H9 (cell line): ENCODE measurements around the gene RTN1. TPM values are rescaled to one million over a fixed set of nuclear protein-coding genes. Genes with fewer than 3 reads are reported as not detected.
A peak's percentile ranks its signal among the peaks of the same experiment; 100 is the strongest.

Experiments
- DNase-seq: peaks from one replicate; pipeline ENCODE4 v3.0.0-alpha.2; 2017
- H2AFZ ChIP-seq: one replicate; pipeline ENCODE4 v1.6.1; 2013; ENCODE audit warnings: mild to moderate bottlenecking, low read length, control low read depth, moderate library complexity
- H2AK5ac ChIP-seq: 2 replicates; pipeline ENCODE4 v1.6.1; 2013; ENCODE audit warnings: low read length, control low read depth, mixed read lengths; ENCODE audit not compliant: insufficient read length
- H2BK120ac ChIP-seq: one replicate; pipeline ENCODE4 v1.6.1; 2013; ENCODE audit warnings: low read depth, mild to moderate bottlenecking, low read length, control low read depth, inconsistent platforms; ENCODE audit not compliant: poor library complexity, severe bottlenecking
- H2BK12ac ChIP-seq: 2 replicates; pipeline ENCODE4 v1.6.1; 2013; ENCODE audit warnings: low read length, control low read depth, mixed read lengths, low read depth; ENCODE audit not compliant: insufficient read length
- H2BK15ac ChIP-seq: 2 replicates; pipeline ENCODE4 v1.6.1; 2013; ENCODE audit warnings: low read depth, low read length, control low read depth
- H2BK20ac ChIP-seq: one replicate; pipeline ENCODE4 v1.6.1; 2013; ENCODE audit warnings: low read depth, mild to moderate bottlenecking, low read length, control low read depth, inconsistent platforms; ENCODE audit not compliant: poor library complexity, severe bottlenecking
- H2BK5ac ChIP-seq: 2 replicates; pipeline ENCODE4 v1.6.1; 2013; ENCODE audit warnings: low read length, control low read depth, mixed read lengths; ENCODE audit not compliant: insufficient read length
- H3K14ac ChIP-seq: 2 replicates; pipeline ENCODE4 v1.6.1; 2013; ENCODE audit warnings: low read length, control low read depth; ENCODE audit not compliant: insufficient read depth
- H3K18ac ChIP-seq: 2 replicates; pipeline ENCODE4 v1.6.1; 2013; ENCODE audit warnings: low read depth, mild to moderate bottlenecking, mixed read lengths, low read length, control low read depth; ENCODE audit not compliant: insufficient read length
- H3K23ac ChIP-seq: 2 replicates; pipeline ENCODE4 v1.6.1; 2013; ENCODE audit warnings: low read length, control low read depth, mixed read lengths, low read depth; ENCODE audit not compliant: insufficient read length
- H3K23me2 ChIP-seq: 2 replicates; pipeline ENCODE4 v1.6.1; 2013; ENCODE audit warnings: low read depth, mild to moderate bottlenecking, mixed read lengths, low read length, control low read depth; ENCODE audit not compliant: insufficient read length, poor library complexity, severe bottlenecking
- H3K27ac ChIP-seq: 2 replicates; pipeline ENCODE4 v1.5.1; 2013; ENCODE audit warnings: low read length, control low read depth, mixed read lengths, low read depth; ENCODE audit not compliant: insufficient read length
- H3K27me3 ChIP-seq: 2 replicates; pipeline ENCODE4 v1.6.1; 2013; ENCODE audit warnings: low read length, control low read depth, inconsistent platforms; ENCODE audit not compliant: insufficient read depth
- H3K4ac ChIP-seq: 2 replicates; pipeline ENCODE4 v1.6.1; 2013; ENCODE audit warnings: low read depth, mild to moderate bottlenecking, control low read depth, inconsistent platforms, low read length, moderate library complexity
- H3K4me1 ChIP-seq: 2 replicates; pipeline ENCODE4 v1.6.1; 2013; ENCODE audit warnings: low read length, control low read depth, inconsistent platforms; ENCODE audit not compliant: insufficient read depth
- H3K4me2 ChIP-seq: 2 replicates; pipeline ENCODE4 v1.6.1; 2013; ENCODE audit warnings: low read length, control low read depth, mixed read lengths; ENCODE audit not compliant: insufficient read length, insufficient read depth
- H3K56ac ChIP-seq: 2 replicates; pipeline ENCODE4 v1.6.1; 2013; ENCODE audit warnings: low read depth, mild to moderate bottlenecking, mixed read lengths, low read length, control low read depth; ENCODE audit not compliant: insufficient read length
- H3K79me1 ChIP-seq: 2 replicates; pipeline ENCODE4 v1.6.1; 2013; ENCODE audit warnings: low read depth, mild to moderate bottlenecking, moderate library complexity, low read length, control low read depth, inconsistent platforms; ENCODE audit not compliant: insufficient read depth, poor library complexity, severe bottlenecking
- H3K79me2 ChIP-seq: 2 replicates; pipeline ENCODE4 v1.6.1; 2013; ENCODE audit warnings: low read length, control low read depth, inconsistent platforms; ENCODE audit not compliant: insufficient read depth
- H3K9ac ChIP-seq: 2 replicates; pipeline ENCODE4 v1.6.1; 2013; ENCODE audit warnings: low read length, control low read depth, mixed read lengths; ENCODE audit not compliant: insufficient read length; ENCODE audit errors: extremely low read depth
- H3K9me3 ChIP-seq: one replicate; pipeline ENCODE4 v1.6.1; 2013; ENCODE audit warnings: low read depth, low read length, inconsistent platforms; ENCODE audit not compliant: control insufficient read depth
- H3T11ph ChIP-seq: one replicate; pipeline ENCODE4 v1.6.1; 2013; ENCODE audit warnings: mild to moderate bottlenecking, low read length, control low read depth, inconsistent platforms
- H4K20me1 ChIP-seq: one replicate; pipeline ENCODE4 v1.6.1; 2013; ENCODE audit not compliant: control insufficient read depth, insufficient read length, insufficient read depth
- H4K5ac ChIP-seq: 2 replicates; pipeline ENCODE4 v1.6.1; 2013; ENCODE audit warnings: low read depth, mild to moderate bottlenecking, mixed read lengths, low read length, control low read depth; ENCODE audit not compliant: insufficient read length
- H4K8ac ChIP-seq: replicated peaks from 2 replicates; pipeline ENCODE4 v1.6.1; 2013; ENCODE audit warnings: low read length, control low read depth, mixed read lengths, low read depth; ENCODE audit not compliant: insufficient read length
- H4K91ac ChIP-seq: 2 replicates; pipeline ENCODE4 v1.6.1; 2013; ENCODE audit warnings: low read depth, mild to moderate bottlenecking, moderate library complexity, mixed read lengths, low read length, control low read depth; ENCODE audit not compliant: insufficient read length
- H3K27ac Mint-ChIP-seq, 3 experiments: 2 replicates in 2 of 3; 3 replicates in 1 of 3; pipeline ENCODE4 v1.8.0; 2020 to 2021; ENCODE audit warnings: mixed read lengths in 3 of 3, mild to moderate bottlenecking in 1 of 3, moderate library complexity in 1 of 3
- H3K27me3 Mint-ChIP-seq: 2 replicates; pipeline ENCODE4 v1.8.0; 2021; ENCODE audit warnings: low read depth, mild to moderate bottlenecking, moderate library complexity, mixed read lengths
- H3K36me3 Mint-ChIP-seq, 3 experiments: 2 replicates in 2 of 3; 3 replicates in 1 of 3; pipeline ENCODE4 v1.8.0; 2020 to 2021; ENCODE audit warnings: low read depth in 3 of 3, mixed read lengths in 3 of 3; ENCODE audit not compliant: insufficient read depth in 1 of 3
- H3K4me1 Mint-ChIP-seq, 2 experiments: 2 replicates each; pipeline ENCODE4 v1.8.0; 2020; ENCODE audit warnings: mixed read lengths in 2 of 2
- H3K4me3 Mint-ChIP-seq, 2 experiments: 2 replicates in 1 of 2; 3 replicates in 1 of 2; pipeline ENCODE4 v1.8.0; 2020 to 2021; ENCODE audit warnings: mild to moderate bottlenecking in 2 of 2, mixed read lengths in 2 of 2, moderate library complexity in 1 of 2
- H3K9me3 Mint-ChIP-seq, 2 experiments: 2 replicates in 1 of 2; 3 replicates in 1 of 2; pipeline ENCODE4 v1.8.0; 2020; ENCODE audit warnings: mild to moderate bottlenecking in 2 of 2, mixed read lengths in 2 of 2, moderate library complexity in 1 of 2
- WGBS: extraction: QIAGEN DNeasy Blood & Tissue Kit; methylation state at CpG from one replicate; pipeline ENCODE4 v1.1.7; 2013; ENCODE audit warnings: missing lambda C conversion rate, low lambda C conversion rate, mixed read lengths; ENCODE audit not compliant: insufficient read length; ENCODE audit errors: extremely low coverage; 5-methylcytosine and 5-hydroxymethylcytosine counted together
- total RNA-seq: library from RNA; stranded (reverse); gene quantifications from 2 replicates; pipeline ENCODE4 v1.2.1, GENCODE V29; 2021
- TF ChIP-seq, protein P1 (sequence below): fragments of 200-600 bp; sonication (generic); conservative IDR thresholded peaks from 3 replicates; pipeline ENCODE4 v1.8.0; 2021; ENCODE audit warnings: antibody characterized with exemption, mild to moderate bottlenecking

The RTN1 gene
- total RNA-seq, 1 experiment from 2014 or later = 1.8 TPM

DNA sequence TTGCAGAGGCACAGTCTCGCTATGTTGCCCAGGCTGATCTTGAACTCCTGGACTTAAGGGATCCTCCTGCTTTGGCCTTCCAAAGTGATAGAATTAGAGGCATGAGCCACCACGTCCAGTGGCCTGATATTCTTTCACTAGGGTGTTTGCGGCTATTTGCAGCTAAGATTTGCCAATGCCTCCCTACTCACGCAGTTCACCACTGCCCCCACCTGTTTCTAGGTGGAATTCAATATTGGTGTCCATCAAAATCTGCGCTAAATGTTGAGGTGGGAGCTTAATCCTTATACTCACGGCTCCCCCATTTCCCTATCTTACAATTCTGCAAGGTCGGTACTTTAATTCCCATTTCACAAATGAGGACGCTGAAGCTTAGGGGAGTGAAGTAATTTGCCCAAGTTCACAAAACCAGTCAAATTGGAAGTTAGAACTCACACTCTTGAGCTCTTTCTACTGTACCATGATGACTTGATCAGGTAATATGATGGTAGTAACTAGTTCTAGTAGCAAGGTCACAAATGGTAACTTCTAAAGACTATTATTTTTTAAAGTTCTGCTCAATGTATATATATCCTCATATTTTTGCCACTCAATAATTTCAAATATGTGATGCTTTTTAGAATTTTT, 27.3 kb upstream of the RTN1 start:
- Mint-ChIP-seq H3K4me1 (peaks cover 2 to 3% of the 10 kb centered on the region in 2 experiments; a peak in 2 of 4 replicates), H3K27ac (no peak overlapping the region), H3K4me3 (no peak overlapping the region), H3K27me3 (no peaks in the 10 kb centered on the region; the same call in none of the 2 replicates), H3K36me3 (no peaks in the 10 kb centered on the region), H3K9me3 (no peaks in the 10 kb centered on the region)
- Histone ChIP-seq H3K27me3 (no peaks in the 10 kb centered on the region), H3K9me3 (no peaks in the 10 kb centered on the region), H3K4me1 (no peaks in the 10 kb centered on the region), H2BK5ac (no peak overlapping the region), H2AK5ac (no peak overlapping the region), H3K23me2 (no peaks in the 10 kb centered on the region), H2BK12ac (no peak overlapping the region), H2AFZ (no peak overlapping the region), H2BK120ac (no peak overlapping the region), H2BK20ac (no peak overlapping the region), H3K4ac (no peak overlapping the region), H4K5ac (no peak overlapping the region), H4K91ac (no peak overlapping the region), H3K56ac (no peak overlapping the region), H3K18ac (no peak overlapping the region), H3K9ac (no peak overlapping the region), H2BK15ac (no peak overlapping the region), H3K23ac (no peak overlapping the region), H3K79me2 (no peaks in the 10 kb centered on the region), H4K20me1 (no peaks in the 10 kb centered on the region), H3K79me1 (no peaks in the 10 kb centered on the region), H3K27ac (no peak overlapping the region), H3K14ac (no peak overlapping the region), H3K4me2 (no peak overlapping the region), H4K8ac (no peak overlapping the region), H3T11ph (no peak overlapping the region)
- DNase-seq = peak; percentile 47
- WGBS = no CpG with 5 or more reads among the region's 8 CpGs
- TF ChIP-seq, protein P1, sequence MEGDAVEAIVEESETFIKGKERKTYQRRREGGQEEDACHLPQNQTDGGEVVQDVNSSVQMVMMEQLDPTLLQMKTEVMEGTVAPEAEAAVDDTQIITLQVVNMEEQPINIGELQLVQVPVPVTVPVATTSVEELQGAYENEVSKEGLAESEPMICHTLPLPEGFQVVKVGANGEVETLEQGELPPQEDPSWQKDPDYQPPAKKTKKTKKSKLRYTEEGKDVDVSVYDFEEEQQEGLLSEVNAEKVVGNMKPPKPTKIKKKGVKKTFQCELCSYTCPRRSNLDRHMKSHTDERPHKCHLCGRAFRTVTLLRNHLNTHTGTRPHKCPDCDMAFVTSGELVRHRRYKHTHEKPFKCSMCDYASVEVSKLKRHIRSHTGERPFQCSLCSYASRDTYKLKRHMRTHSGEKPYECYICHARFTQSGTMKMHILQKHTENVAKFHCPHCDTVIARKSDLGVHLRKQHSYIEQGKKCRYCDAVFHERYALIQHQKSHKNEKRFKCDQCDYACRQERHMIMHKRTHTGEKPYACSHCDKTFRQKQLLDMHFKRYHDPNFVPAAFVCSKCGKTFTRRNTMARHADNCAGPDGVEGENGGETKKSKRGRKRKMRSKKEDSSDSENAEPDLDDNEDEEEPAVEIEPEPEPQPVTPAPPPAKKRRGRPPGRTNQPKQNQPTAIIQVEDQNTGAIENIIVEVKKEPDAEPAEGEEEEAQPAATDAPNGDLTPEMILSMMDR = peak; percentile 73
